Stimulated activated CD8-positive, alpha-beta memory T cell treated with anti-CD3 and anti-CD28 coated beads, Interleukin-4, amount 100 ng/mL, for 4 hours (primary cell): ENCODE data around the gene GPR158.

Source experiments
- DNase-seq, 2 donors: peaks; one replicate each; pipeline ENCODE4 v3.0.0-alpha.2; 2020; ENCODE audit warnings: low read depth in 2 of 2, low spot score in 1 of 2

GPR158 gene

GRCh38 chr10:25557136-25557535 is 382.3 kb downstream of the GPR158 start:
- no peak for DNase-seq

DNA sequence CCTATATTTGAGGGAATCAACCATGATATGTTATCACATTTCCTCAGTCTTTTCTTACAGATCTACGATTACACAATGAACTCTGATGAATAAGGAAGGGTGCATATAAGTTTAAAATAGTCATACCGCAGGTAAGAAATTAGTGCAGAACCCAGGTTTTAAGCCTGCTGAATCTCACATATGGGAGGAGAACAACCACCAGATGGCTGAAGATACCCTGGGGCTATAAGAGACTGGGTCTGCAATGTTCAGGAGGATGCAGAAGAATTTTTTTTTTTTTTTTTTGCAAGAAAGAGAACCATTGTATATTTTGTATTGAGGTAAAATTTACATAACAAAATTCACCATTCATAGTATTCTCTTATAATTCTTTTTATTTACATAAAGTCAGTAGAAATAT is 387.0 kb downstream of the GPR158 start:
- no peak for DNase-seq

DNA sequence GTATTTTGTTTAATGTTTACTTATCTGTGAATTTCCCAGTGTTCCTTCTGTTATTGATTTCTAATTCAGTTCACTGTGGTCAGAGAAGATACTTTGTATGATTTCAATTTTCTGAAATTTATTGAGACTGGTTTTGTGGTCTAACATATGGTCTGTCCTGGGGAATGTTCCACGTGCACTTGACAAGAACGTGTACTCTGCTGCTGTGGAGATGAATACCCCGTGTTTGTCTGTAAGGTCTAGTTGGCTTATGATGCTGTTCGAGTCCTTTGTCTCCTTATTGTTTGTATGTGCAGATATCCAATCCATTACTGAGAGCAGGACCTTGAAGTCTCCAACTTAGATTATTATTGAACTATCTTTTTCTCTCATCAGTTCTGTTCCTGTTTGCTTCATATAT is 387.7 kb downstream of the GPR158 start:
- DNase-seq, result no peak

DNA sequence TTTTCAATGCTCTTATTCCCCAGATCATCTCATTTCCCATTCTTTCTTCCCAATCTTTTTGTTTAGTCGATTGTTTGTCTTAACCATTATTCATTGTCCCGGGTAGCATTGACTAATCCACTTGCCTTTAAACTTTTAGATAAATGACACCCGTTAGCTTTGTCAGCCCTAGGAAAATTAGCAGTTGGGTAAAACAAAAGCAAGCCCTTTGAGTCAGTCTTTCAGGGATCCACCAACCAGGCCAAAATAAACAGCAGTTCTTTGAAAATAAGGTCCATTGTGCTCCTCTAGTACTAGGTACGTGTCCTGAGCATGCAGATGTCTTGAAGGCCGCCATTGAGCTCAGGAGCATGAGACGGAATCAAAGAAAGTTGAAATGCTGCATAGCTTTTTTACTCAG is 389.6 kb downstream of the GPR158 start:
- DNase-seq, result no peak

DNA sequence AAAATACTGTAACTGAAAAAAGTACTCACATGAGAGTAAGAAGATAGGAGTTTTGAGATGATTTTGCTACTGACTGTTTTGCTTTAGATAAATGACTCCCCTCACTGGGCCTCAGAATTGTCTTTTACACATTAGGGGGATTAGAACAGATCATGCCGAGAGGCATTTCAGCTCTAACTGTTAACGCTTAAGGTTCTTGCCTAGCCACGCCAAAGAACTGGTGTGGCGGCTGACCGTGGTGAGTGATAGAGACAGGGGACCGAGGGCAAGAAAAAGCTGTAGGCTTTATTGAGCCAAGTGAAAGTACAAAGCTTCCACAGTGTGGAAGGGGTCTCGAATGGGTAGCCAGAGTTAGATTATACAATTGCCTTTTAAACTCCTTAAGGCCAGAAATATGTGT is 390.8 kb downstream of the GPR158 start:
- DNase-seq, result no peak

DNA sequence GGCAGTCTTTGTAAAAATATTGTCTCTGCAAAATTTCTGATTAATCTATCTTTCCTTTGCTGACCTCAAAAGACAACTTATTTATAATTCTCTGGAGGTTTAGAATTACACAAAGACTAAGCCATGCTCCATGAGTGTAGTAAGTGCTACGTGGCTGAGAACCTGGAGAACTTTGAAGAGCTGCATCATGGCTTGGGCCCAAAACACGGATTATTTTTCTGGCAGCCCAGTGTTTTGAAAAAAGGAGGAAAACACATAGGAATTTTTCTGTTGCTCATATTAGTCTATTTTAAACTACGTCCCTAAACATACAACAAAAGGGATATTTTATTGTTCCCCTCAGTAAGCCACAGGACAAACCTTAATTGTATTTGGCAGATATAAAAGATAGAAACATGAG is 398.5 kb downstream of the GPR158 start:
- no peak for DNase-seq

- no peak for DNase-seq
These were observed 400.5 kb downstream of the GPR158 start for GRCh38 chr10:25575343-25575742.

DNA sequence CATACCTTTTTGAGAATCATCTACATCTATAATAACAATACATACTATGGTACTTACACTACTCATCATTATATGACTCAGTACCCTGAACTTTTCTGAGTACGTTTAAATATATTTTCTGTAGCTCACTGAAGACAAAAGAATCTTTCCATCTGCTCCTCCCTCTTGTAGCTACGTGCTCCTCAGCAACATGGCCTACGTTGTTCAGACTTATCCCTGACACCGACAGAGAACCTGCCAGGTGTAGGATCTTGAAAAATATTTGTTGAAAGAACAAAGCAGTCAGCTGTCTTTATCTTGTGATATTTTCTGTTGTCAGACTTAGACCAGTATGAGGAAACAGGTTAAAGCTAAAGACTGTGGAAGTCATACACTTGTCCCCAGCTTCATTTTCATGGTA is 403.3 kb downstream of the GPR158 start:
- DNase-seq, result no peak

GRCh38 chr10:25582961-25583360 is 408.2 kb downstream of the GPR158 start:
- DNase-seq, result no peak

- no peak for DNase-seq
These were observed 425.9 kb downstream of the GPR158 start for GRCh38 chr10:25600651-25601050.

DNA sequence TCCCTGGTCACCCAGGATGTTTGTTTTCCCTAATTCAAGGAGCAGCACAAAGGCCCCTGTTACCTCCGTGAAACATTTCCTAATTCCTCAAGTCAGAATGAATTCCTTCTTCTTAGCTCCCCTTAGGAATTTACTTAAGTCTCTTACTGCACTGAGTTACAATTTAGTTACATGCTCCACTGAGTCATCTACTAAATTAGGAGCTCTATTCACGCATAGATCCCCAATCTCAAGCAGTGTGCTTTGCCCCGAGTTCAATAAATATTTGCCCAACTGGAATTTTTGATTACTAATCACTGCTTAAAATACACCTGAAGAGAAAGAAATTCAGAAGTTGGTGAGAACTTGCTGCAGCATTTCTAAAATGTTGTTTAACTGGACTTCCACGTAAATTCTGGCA is 429.8 kb downstream of the GPR158 start:
- no peak for DNase-seq

- no peak for DNase-seq
These were observed 439.9 kb downstream of the GPR158 start for GRCh38 chr10:25614652-25615051.

GRCh38 chr10:25615926-25616325 is 441.1 kb downstream of the GPR158 start:
- DNase-seq, result no peak

DNA sequence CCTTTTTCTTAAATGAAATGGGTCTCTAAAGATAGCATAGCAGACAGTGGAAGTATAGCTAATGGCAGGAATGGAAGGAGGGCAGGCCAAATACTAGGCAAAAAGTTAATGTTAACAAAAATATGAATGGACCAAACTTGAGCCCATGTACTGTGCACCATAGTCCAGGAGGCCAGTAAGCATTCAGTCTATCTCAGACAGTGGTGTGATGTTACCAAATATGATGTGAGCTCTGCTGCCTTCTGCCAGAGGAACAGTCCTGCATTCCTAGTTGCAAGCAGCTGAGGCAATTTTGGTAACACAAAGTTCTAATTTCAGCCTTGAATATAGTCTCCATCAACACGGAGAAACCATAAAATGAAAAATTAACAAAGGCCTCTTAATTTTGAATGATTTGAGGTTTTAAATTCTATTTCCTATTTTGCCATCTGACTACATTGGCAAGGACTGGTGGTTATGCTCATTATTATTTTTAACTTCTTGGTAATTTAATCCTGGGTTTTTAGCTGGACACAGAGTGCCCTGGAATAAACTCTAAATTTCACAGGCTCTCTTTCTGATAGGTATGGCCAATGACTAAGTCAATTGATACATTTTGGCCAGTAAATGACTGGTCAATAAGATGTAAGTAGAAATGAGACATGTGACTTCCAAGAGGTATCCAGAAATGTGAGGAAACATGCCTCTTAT is 442.2 kb downstream of the GPR158 start:
- DNase-seq, result no peak

DNA sequence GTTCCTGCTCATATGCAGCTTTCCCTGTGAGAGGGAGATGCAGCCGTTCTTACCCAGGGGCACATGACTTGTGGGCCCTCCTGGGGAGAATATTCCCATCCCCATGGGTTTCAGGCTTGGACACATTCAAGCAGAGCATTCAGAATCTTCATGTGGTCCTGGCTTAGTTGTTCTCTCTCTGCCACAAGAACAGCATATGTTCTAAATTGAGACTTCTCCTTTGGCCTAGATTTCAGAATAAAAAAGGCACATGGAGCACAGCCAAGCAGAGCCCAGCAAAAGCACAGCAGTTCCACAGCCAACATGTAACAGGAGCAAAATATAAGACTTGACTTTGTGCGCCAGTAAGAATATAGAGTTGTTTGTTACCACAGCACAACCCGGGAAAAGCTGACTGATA is 452.8 kb downstream of the GPR158 start:
- no peak for DNase-seq

GRCh38 chr10:25629333-25629732 is 454.5 kb downstream of the GPR158 start:
- DNase-seq, result no peak

GRCh38 chr10:25631471-25631870 is 456.7 kb downstream of the GPR158 start:
- DNase-seq, result no peak

- DNase-seq, result no peak
These were observed 458.0 kb downstream of the GPR158 start for GRCh38 chr10:25632802-25633201.

GRCh38 chr10:25633542-25633941 is 458.7 kb downstream of the GPR158 start:
- DNase-seq, result no peak

GRCh38 chr10:25639646-25640045 is 464.8 kb downstream of the GPR158 start:
- no peak for DNase-seq

- DNase-seq, result no peak
These were observed 466.8 kb downstream of the GPR158 start for GRCh38 chr10:25641595-25641994.

DNA sequence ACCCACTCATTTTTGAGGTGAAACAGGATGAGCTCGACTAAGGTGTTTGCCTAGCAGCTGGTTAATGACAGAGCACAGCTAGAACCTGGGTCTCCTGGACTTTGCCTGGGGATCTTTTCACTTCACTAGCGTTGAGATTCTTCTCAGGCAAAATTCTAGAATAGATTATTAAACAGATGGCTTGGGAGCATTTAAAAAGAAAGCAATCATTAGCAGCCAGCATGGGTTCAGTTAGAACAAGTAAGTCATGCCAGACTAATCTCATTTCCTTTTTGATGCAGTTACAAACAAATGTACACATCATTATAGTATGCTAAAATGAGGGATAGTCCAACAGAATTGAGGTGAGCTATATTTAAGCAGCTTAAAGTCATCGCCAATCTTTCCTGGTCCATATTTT is 467.9 kb downstream of the GPR158 start:
- DNase-seq, result no peak

- DNase-seq, result no peak
These were observed 471.6 kb downstream of the GPR158 start for GRCh38 chr10:25646371-25646770.

GRCh38 chr10:25651534-25651933 is 476.7 kb downstream of the GPR158 start:
- no peak for DNase-seq
